HepG2 (cell line): ENCODE data around the gene GLDN. TPM values are rescaled to one million over a fixed set of nuclear protein-coding genes. Genes with fewer than 3 reads are reported as not detected.

Source experiments
- AHR ChIP-seq: IDR thresholded peaks from 2 replicates; pipeline ENCODE4 v1.6.1; 2018; ENCODE audit warnings: missing genetic modification reagents, missing compliant biosample characterization
- ATF7-NPFF ChIP-seq: sonication (generic); formaldehyde crosslinking; IDR thresholded peaks from 2 replicates; pipeline ENCODE4 v1.8.1; 2023; ENCODE audit warnings: mild to moderate bottlenecking, low read depth, missing genetic modification reagents, moderate library complexity
- ELF3 ChIP-seq: IDR thresholded peaks from 2 replicates; pipeline ENCODE4 v1.6.1; 2016; ENCODE audit warnings: missing genetic modification reagents, missing compliant biosample characterization
- FOXP4 ChIP-seq: sonication (generic); formaldehyde crosslinking; IDR thresholded peaks from 2 replicates; pipeline ENCODE4 v1.4.0; 2020; ENCODE audit warnings: missing genetic modification reagents
- HOXA9 ChIP-seq: sonication (generic); formaldehyde crosslinking; IDR thresholded peaks from 2 replicates; pipeline ENCODE4 v1.8.1; 2022; ENCODE audit warnings: missing genetic modification reagents, mild to moderate bottlenecking, moderate library complexity, borderline replicate concordance
- KAT7 ChIP-seq: IDR thresholded peaks from 2 replicates; pipeline ENCODE4 v1.6.1; 2018; ENCODE audit warnings: borderline replicate concordance, missing compliant biosample characterization
- KAT8 ChIP-seq: IDR thresholded peaks from 2 replicates; pipeline ENCODE4 v1.6.1; 2016; ENCODE audit warnings: missing genetic modification reagents, missing compliant biosample characterization
- KMT2A ChIP-seq: sonication (generic); formaldehyde crosslinking; IDR thresholded peaks from 2 replicates; pipeline ENCODE4 v1.4.0; 2020; ENCODE audit warnings: missing genetic modification reagents
- NAIF1 ChIP-seq: sonication (generic); formaldehyde crosslinking; IDR thresholded peaks from 2 replicates; pipeline ENCODE4 v1.5.0; 2020; ENCODE audit warnings: mild to moderate bottlenecking, missing genetic modification reagents, borderline replicate concordance
- NFKBIZ ChIP-seq: IDR thresholded peaks from 2 replicates; pipeline ENCODE4 v1.6.1; 2018; ENCODE audit warnings: missing genetic modification reagents, missing compliant biosample characterization
- NRL ChIP-seq: sonication (generic); formaldehyde crosslinking; IDR thresholded peaks from 2 replicates; pipeline ENCODE4 v1.5.0; 2020; ENCODE audit warnings: missing genetic modification reagents, mild to moderate bottlenecking, moderate library complexity, borderline replicate concordance
- ONECUT2 ChIP-seq: sonication (generic); formaldehyde crosslinking; IDR thresholded peaks from 2 replicates; pipeline ENCODE4 v1.4.0; 2020; ENCODE audit warnings: missing genetic modification reagents
- PCBP1 ChIP-seq: fragments of 200-400 bp; formaldehyde crosslinking; IDR thresholded peaks from 2 replicates; pipeline ENCODE4 v1.6.1; 2017; ENCODE audit warnings: mild to moderate bottlenecking, low read depth, low read length, borderline replicate concordance
- PLSCR1 ChIP-seq: sonication (generic); formaldehyde crosslinking; IDR thresholded peaks from 2 replicates; pipeline ENCODE4 v1.5.0; 2020; ENCODE audit warnings: missing genetic modification reagents, mild to moderate bottlenecking, borderline replicate concordance
- POLR2G ChIP-seq: fragments of 200-400 bp; formaldehyde crosslinking; IDR thresholded peaks from 2 replicates; pipeline ENCODE4 v1.6.1; 2018; ENCODE audit warnings: mild to moderate bottlenecking, low read depth, low read length, moderate library complexity
- SP4 ChIP-seq: sonication (generic); formaldehyde crosslinking; IDR thresholded peaks from 2 replicates; pipeline ENCODE4 v1.8.1; 2023; ENCODE audit warnings: mild to moderate bottlenecking, missing genetic modification reagents
- STAG1 ChIP-seq: sonication (generic); formaldehyde crosslinking; IDR thresholded peaks from 2 replicates; pipeline ENCODE4 v1.4.0; 2020; ENCODE audit warnings: missing genetic modification reagents
- THAP11 ChIP-seq: IDR thresholded peaks from 2 replicates; pipeline ENCODE4 v1.6.1; 2016; ENCODE audit warnings: missing biosample characterization, missing genetic modification reagents
- XRCC5 ChIP-seq: fragments of 200-400 bp; formaldehyde crosslinking; optimal IDR thresholded peaks from 2 replicates; pipeline ENCODE3; 2017; ENCODE audit warnings: mild to moderate bottlenecking, low read length
- ZFP37 ChIP-seq: sonication (generic); formaldehyde crosslinking; IDR thresholded peaks from 2 replicates; pipeline ENCODE4 v1.4.0; 2020; ENCODE audit warnings: missing genetic modification reagents, borderline replicate concordance
- ZNF3 ChIP-seq: IDR thresholded peaks from 2 replicates; pipeline ENCODE4 v1.7.0; 2017; ENCODE audit warnings: inconsistent platforms
- ZNF501 ChIP-seq: sonication (generic); formaldehyde crosslinking; IDR thresholded peaks from 2 replicates; pipeline ENCODE4 v1.5.1; 2020; ENCODE audit warnings: mild to moderate bottlenecking, moderate library complexity, missing genetic modification reagents
- ZNF766 ChIP-seq: sonication (generic); formaldehyde crosslinking; IDR thresholded peaks from 2 replicates; pipeline ENCODE4 v1.5.0; 2020; ENCODE audit warnings: missing genetic modification reagents, borderline replicate concordance
- polyA plus RNA-seq, 8 experiments: library from polyadenylated mRNA; depleted of rRNA in 3 of 8; stranded (reverse) in 7 of 8; unstranded in 1 of 8; fragments of >200 nt; fragmentation: Illumina TruSeq in 4 of 8; extraction: Trizol in 4 of 8; gene quantifications; 2 replicates each; pipeline versions ENCODE4 v1.2.1 to v1.2.3, GENCODE V29; 2011 to 2016; ENCODE audit warnings: low read depth in 4 of 8, missing spikeins in 1 of 8, mixed read lengths in 1 of 8; ENCODE audit not compliant: insufficient read depth in 1 of 8
- total RNA-seq, 5 experiments: library from RNA; depleted of rRNA; stranded (reverse); fragments of >200 nt; fragmentation: Illumina TruSeq; extraction: Trizol; gene quantifications; 2 replicates each; pipeline ENCODE4 v1.2.3, GENCODE V29; 2016; ENCODE audit warnings: low read depth in 1 of 5
- TF ChIP-seq, protein P1 (sequence below): IDR thresholded peaks from 2 replicates; pipeline ENCODE4 v1.6.1; 2016
- TF ChIP-seq, protein P2 (sequence below): sonication (generic); formaldehyde crosslinking; IDR thresholded peaks from 2 replicates; pipeline ENCODE4 v1.5.1; 2020; ENCODE audit warnings: mild to moderate bottlenecking, missing genetic modification reagents, borderline replicate concordance

Gene GLDN
- total and polyA plus RNA-seq, 2 of the 13 experiments (the other 11 are each of a cell fraction or from before 2014, with no cell fraction given): 0.86 to 1.0 TPM

GRCh38 chr15:51314391-51315337, 26.8 kb upstream of the GLDN start (continued):
- TF ChIP-seq NAIF1 (CRISPR knock-in tag): no peak
- TF ChIP-seq PCBP1: no peak
- TF ChIP-seq ELF3 (CRISPR knock-in tag): peak; percentile 73
- TF ChIP-seq ZNF3 (CRISPR knock-in tag): no peak
- 0 out of 2 replicates have a peak, but pooled peaks have one; percentile 20 for TF ChIP-seq ZFP37 (CRISPR knock-in tag)
- TF ChIP-seq STAG1 (CRISPR knock-in tag): 0 out of 2 replicates have a peak, but pooled peaks have one; percentile 5
- TF ChIP-seq KAT8 (CRISPR knock-in tag): peak; percentile 55; the same call in 1 of the 2 replicates
- no peak for TF ChIP-seq ATF7-NPFF (CRISPR knock-in tag)
- peak; percentile 18; the same call in 1 of the 2 replicates for TF ChIP-seq ONECUT2
- TF ChIP-seq POLR2G: no peak
- TF ChIP-seq ZNF766: no peak
- TF ChIP-seq HOXA9 (CRISPR knock-in tag): no peak
- peak; percentile 37; the same call in 1 of the 2 replicates for TF ChIP-seq THAP11 (CRISPR knock-in tag)
- TF ChIP-seq NRL: no peak
- TF ChIP-seq AHR (CRISPR knock-in tag): no peak
- 0 out of 2 replicates have a peak, but pooled peaks have one; percentile 42 for TF ChIP-seq KAT7 (CRISPR knock-in tag)
- TF ChIP-seq NFKBIZ (CRISPR knock-in tag): 0 out of 2 replicates have a peak, but pooled peaks have one; percentile 76
- TF ChIP-seq, protein P1, sequence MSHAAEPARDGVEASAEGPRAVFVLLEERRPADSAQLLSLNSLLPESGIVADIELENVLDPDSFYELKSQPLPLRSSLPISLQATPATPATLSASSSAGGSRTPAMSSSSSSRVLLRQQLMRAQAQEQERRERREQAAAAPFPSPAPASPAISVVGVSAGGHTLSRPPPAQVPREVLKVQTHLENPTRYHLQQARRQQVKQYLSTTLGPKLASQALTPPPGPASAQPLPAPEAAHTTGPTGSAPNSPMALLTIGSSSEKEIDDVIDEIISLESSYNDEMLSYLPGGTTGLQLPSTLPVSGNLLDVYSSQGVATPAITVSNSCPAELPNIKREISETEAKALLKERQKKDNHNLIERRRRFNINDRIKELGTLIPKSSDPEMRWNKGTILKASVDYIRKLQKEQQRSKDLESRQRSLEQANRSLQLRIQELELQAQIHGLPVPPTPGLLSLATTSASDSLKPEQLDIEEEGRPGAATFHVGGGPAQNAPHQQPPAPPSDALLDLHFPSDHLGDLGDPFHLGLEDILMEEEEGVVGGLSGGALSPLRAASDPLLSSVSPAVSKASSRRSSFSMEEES (CRISPR knock-in tag): 0 out of 2 replicates have a peak, but pooled peaks have one; percentile 35
- TF ChIP-seq SP4 (CRISPR knock-in tag): no peak
- TF ChIP-seq PLSCR1 (CRISPR knock-in tag): no peak
- TF ChIP-seq FOXP4: peak; percentile 72
- no peak for TF ChIP-seq XRCC5
- TF ChIP-seq ZNF501: no peak
- no peak for TF ChIP-seq KMT2A (CRISPR knock-in tag)
- TF ChIP-seq, protein P2, sequence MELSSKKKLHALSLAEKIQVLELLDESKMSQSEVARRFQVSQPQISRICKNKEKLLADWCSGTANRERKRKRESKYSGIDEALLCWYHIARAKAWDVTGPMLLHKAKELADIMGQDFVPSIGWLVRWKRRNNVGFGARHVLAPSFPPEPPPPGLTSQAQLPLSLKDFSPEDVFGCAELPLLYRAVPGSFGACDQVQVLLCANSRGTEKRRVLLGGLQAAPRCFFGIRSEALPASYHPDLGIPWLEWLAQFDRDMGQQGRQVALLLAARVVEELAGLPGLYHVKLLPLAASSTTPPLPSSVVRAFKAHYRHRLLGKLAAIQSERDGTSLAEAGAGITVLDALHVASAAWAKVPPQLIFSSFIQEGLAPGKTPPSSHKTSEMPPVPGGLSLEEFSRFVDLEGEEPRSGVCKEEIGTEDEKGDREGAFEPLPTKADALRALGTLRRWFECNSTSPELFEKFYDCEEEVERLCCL (CRISPR knock-in tag): no peak
